HepG2 (cell line): ENCODE data around the gene CHKB. TPM values are rescaled to one million over a fixed set of nuclear protein-coding genes. Genes with fewer than 3 reads are reported as not detected.

Experiments used
- CBFB ChIP-seq: sonication (generic); formaldehyde crosslinking; IDR thresholded peaks from 2 replicates; pipeline ENCODE4 v1.4.0; 2020; ENCODE audit warnings: missing genetic modification reagents
- CERS6 ChIP-seq: sonication (generic); formaldehyde crosslinking; IDR thresholded peaks from 2 replicates; pipeline ENCODE4 v1.5.0; 2020; ENCODE audit warnings: missing genetic modification reagents
- ELF1 ChIP-seq: sonication (generic); formaldehyde crosslinking; IDR thresholded peaks from 2 replicates; pipeline ENCODE4 v1.4.0; 2020; ENCODE audit warnings: missing genetic modification reagents
- FOXJ3 ChIP-seq: sonication (generic); formaldehyde crosslinking; IDR thresholded peaks from 2 replicates; pipeline ENCODE4 v1.4.0; 2020; ENCODE audit warnings: missing genetic modification reagents, mild to moderate bottlenecking, borderline replicate concordance
- FOXO1 ChIP-seq: sonication (generic); formaldehyde crosslinking; IDR thresholded peaks from 2 replicates; pipeline ENCODE4 v1.4.0; 2020; ENCODE audit warnings: missing genetic modification reagents
- HNRNPUL1 ChIP-seq: fragments of 200-400 bp; formaldehyde crosslinking; IDR thresholded peaks from 2 replicates; pipeline ENCODE4 v1.6.1; 2017; ENCODE audit warnings: low read depth, mild to moderate bottlenecking, low read length, moderate library complexity
- MED1 ChIP-seq: sonication (generic); formaldehyde crosslinking; IDR thresholded peaks from 2 replicates; pipeline ENCODE4 v1.4.0; 2020; ENCODE audit warnings: missing genetic modification reagents
- MYC ChIP-seq: sonication (generic); formaldehyde crosslinking; IDR thresholded peaks from 2 replicates; pipeline ENCODE4 v1.9.0; 2021; ENCODE audit warnings: missing genetic modification reagents, borderline replicate concordance
- NFATC3 ChIP-seq: sonication (generic); formaldehyde crosslinking; IDR thresholded peaks from 2 replicates; pipeline ENCODE4 v1.5.1; 2020; ENCODE audit warnings: mild to moderate bottlenecking, missing genetic modification reagents
- NFE2L2 ChIP-seq: fragments of 150-350 bp; IDR thresholded peaks from 2 replicates; pipeline ENCODE4 v1.6.1; 2014; ENCODE audit warnings: low read length
- NFIC ChIP-seq: IDR thresholded peaks from 2 replicates; pipeline ENCODE4 v1.6.1; 2012; ENCODE audit warnings: mild to moderate bottlenecking, low read length, inconsistent platforms
- NR1H2 ChIP-seq: sonication (generic); formaldehyde crosslinking; IDR thresholded peaks from 2 replicates; pipeline ENCODE4 v1.8.1; 2022; ENCODE audit warnings: low read depth, missing genetic modification reagents, borderline replicate concordance
- NR2C2 ChIP-seq: sonication (generic); formaldehyde crosslinking; IDR thresholded peaks from 2 replicates; pipeline ENCODE4 v1.4.0; 2020; ENCODE audit warnings: missing genetic modification reagents, mild to moderate bottlenecking, moderate library complexity, borderline replicate concordance
- PHF8 ChIP-seq: sonication (generic); formaldehyde crosslinking; IDR thresholded peaks from 2 replicates; pipeline ENCODE4 v1.5.0; 2020; ENCODE audit warnings: missing genetic modification reagents
- PRMT3 ChIP-seq: sonication (generic); formaldehyde crosslinking; IDR thresholded peaks from 2 replicates; pipeline ENCODE4 v1.8.1; 2022; ENCODE audit warnings: low read depth, mild to moderate bottlenecking, moderate library complexity, missing genetic modification reagents, borderline replicate concordance
- RAD51 ChIP-seq: fragments of 450-650 bp; IDR thresholded peaks from 2 replicates; pipeline ENCODE4 v1.6.1; 2016; ENCODE audit warnings: borderline replicate concordance
- SIN3A ChIP-seq: IDR thresholded peaks from 2 replicates; pipeline ENCODE4 v1.6.1; 2011; ENCODE audit warnings: low read depth, mild to moderate bottlenecking, control low read depth, low read length, borderline replicate concordance
- TBP ChIP-seq: sonication (generic); formaldehyde crosslinking; IDR thresholded peaks from 2 replicates; pipeline ENCODE4 v1.5.0; 2020; ENCODE audit warnings: missing genetic modification reagents
- ZBTB20 ChIP-seq: sonication (generic); formaldehyde crosslinking; IDR thresholded peaks from 2 replicates; pipeline ENCODE4 v1.8.1; 2023; ENCODE audit warnings: missing genetic modification reagents, low read depth, mild to moderate bottlenecking, borderline replicate concordance
- ZC3H4 ChIP-seq: sonication (generic); formaldehyde crosslinking; IDR thresholded peaks from 2 replicates; pipeline ENCODE4 v1.4.0; 2020; ENCODE audit warnings: missing genetic modification reagents, borderline replicate concordance
- ZNF383 ChIP-seq: sonication (generic); formaldehyde crosslinking; IDR thresholded peaks from 2 replicates; pipeline ENCODE4 v1.4.0; 2020; ENCODE audit warnings: missing genetic modification reagents, mild to moderate bottlenecking, borderline replicate concordance
- ZNF670 ChIP-seq: sonication (generic); formaldehyde crosslinking; IDR thresholded peaks from 2 replicates; pipeline ENCODE4 v1.8.0; 2022; ENCODE audit warnings: mild to moderate bottlenecking, missing genetic modification reagents, borderline replicate concordance
- ZNF749 ChIP-seq: sonication (generic); formaldehyde crosslinking; IDR thresholded peaks from 2 replicates; pipeline ENCODE4 v1.8.0; 2022; ENCODE audit warnings: mild to moderate bottlenecking, missing genetic modification reagents, moderate library complexity, borderline replicate concordance
- polyA plus RNA-seq, 8 experiments: library from polyadenylated mRNA; depleted of rRNA in 3 of 8; stranded (reverse) in 7 of 8; unstranded in 1 of 8; fragments of >200 nt; fragmentation: Illumina TruSeq in 4 of 8; extraction: Trizol in 4 of 8; gene quantifications; 2 replicates each; pipeline versions ENCODE4 v1.2.1 to v1.2.3, GENCODE V29; 2011 to 2016; ENCODE audit warnings: low read depth in 4 of 8, missing spikeins in 1 of 8, mixed read lengths in 1 of 8; ENCODE audit not compliant: insufficient read depth in 1 of 8
- total RNA-seq, 5 experiments: library from RNA; depleted of rRNA; stranded (reverse); fragments of >200 nt; fragmentation: Illumina TruSeq; extraction: Trizol; gene quantifications; 2 replicates each; pipeline ENCODE4 v1.2.3, GENCODE V29; 2016; ENCODE audit warnings: low read depth in 1 of 5
- TF ChIP-seq, protein P1 (sequence below): sonication (generic); formaldehyde crosslinking; IDR thresholded peaks from 2 replicates; pipeline ENCODE4 v1.4.0; 2020; ENCODE audit warnings: missing genetic modification reagents, borderline replicate concordance
- TF ChIP-seq, protein P2 (sequence below): sonication (generic); formaldehyde crosslinking; IDR thresholded peaks from 2 replicates; pipeline ENCODE4 v1.5.0; 2020; ENCODE audit warnings: mild to moderate bottlenecking, missing genetic modification reagents

CHKB gene
- total and polyA plus RNA-seq, 2 of the 13 experiments (the other 11 are each of a cell fraction or from before 2014, with no cell fraction given), result 24.5 to 42.7 TPM

DNA sequence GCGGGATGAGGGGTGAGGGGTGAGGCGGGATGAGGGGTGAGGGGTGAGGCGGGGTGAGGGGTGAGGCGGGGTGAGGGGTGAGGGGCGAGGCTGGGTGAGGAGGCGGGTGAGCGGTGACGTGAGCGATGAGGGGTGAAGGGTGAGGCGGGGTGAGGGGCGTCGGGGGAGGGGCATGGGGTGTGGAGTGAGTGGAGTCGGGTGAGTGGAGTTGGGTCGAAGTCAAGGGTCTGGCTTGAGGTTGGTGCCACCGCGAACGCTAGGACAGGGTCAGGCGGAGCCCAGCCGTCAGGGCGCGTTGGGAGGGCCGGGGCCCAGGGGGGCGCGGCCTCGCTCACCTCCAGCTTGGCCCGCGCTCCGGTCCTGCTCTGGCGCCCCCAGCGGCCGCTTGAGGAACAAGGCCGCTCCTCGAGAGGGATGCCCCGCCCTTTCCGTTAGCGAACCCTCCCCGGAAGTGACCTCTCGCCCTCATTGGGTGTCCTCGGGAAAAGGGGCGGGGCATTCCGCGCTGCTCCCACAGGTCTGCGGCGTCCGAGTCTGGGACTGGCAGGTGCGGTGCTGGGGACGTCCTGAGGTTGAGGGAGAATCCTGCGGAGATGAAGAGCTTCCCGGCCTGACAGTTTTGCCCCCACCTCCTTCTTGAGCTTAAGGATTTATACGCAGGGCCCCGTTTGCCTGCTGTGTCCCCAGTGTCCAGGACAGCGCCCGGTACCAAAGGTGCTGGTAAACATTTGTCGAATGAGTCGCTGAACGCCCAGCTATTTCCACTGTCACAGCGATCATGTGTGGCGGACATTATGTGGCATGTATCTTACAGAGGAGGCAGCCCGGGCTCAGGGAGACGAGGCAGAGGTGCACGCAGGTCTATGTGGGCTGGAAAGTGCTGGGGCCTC lies 19.9 kb downstream of the CHKB start, which contains the start of gene SYCE3 (continued):
- TF ChIP-seq PHF8 (CRISPR knock-in tag) (no peak; the same call in 1 of the 2 replicates), ELF1 (peak; percentile 92), NR1H2 (no peak), NR2C2 (CRISPR knock-in tag) (peak; percentile 81; the same call in 1 of the 2 replicates), NFE2L2 (no peak), CBFB (CRISPR knock-in tag) (no peak), NFIC (no peak), ZNF749 (CRISPR knock-in tag) (no peak), TBP (CRISPR knock-in tag) (no peak), HNRNPUL1 (no peak), MED1 (CRISPR knock-in tag) (peak; percentile 49; the same call in 1 of the 2 replicates), ZNF383 (CRISPR knock-in tag) (no peak), CERS6 (CRISPR knock-in tag) (no peak), RAD51 (no peak), NFATC3 (CRISPR knock-in tag) (no peak), SIN3A (peak; percentile 77; the same call in 1 of the 2 replicates), FOXO1 (CRISPR knock-in tag) (peak; percentile 18; the same call in 1 of the 2 replicates), FOXJ3 (CRISPR knock-in tag) (no peak), MYC (no peak; the same call in 1 of the 2 replicates), ZNF670 (no peak), ZBTB20 (CRISPR knock-in tag) (no peak), ZC3H4 (CRISPR knock-in tag) (no peak), PRMT3 (CRISPR knock-in tag) (no peak)
- TF ChIP-seq, protein P1, sequence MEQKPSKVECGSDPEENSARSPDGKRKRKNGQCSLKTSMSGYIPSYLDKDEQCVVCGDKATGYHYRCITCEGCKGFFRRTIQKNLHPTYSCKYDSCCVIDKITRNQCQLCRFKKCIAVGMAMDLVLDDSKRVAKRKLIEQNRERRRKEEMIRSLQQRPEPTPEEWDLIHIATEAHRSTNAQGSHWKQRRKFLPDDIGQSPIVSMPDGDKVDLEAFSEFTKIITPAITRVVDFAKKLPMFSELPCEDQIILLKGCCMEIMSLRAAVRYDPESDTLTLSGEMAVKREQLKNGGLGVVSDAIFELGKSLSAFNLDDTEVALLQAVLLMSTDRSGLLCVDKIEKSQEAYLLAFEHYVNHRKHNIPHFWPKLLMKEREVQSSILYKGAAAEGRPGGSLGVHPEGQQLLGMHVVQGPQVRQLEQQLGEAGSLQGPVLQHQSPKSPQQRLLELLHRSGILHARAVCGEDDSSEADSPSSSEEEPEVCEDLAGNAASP (CRISPR knock-in tag), result peak; percentile 64; the same call in 1 of the 2 replicates
- TF ChIP-seq, protein P2, sequence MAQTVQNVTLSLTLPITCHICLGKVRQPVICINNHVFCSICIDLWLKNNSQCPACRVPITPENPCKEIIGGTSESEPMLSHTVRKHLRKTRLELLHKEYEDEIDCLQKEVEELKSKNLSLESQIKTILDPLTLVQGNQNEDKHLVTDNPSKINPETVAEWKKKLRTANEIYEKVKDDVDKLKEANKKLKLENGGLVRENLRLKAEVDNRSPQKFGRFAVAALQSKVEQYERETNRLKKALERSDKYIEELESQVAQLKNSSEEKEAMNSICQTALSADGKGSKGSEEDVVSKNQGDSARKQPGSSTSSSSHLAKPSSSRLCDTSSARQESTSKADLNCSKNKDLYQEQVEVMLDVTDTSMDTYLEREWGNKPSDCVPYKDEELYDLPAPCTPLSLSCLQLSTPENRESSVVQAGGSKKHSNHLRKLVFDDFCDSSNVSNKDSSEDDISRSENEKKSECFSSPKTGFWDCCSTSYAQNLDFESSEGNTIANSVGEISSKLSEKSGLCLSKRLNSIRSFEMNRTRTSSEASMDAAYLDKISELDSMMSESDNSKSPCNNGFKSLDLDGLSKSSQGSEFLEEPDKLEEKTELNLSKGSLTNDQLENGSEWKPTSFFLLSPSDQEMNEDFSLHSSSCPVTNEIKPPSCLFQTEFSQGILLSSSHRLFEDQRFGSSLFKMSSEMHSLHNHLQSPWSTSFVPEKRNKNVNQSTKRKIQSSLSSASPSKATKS (CRISPR knock-in tag), result no peak
